GM21360 (cell line): ENCODE data around the gene MOB3A.

Source experiments
- ATAC-seq: cut with Tn5 transposase; IDR thresholded peaks from one replicate; pipeline ENCODE4 v1.9.1; 2021; ENCODE audit warnings: mild to moderate bottlenecking, moderate library complexity; ENCODE audit not compliant: unreplicated experiment

The MOB3A gene

DNA sequence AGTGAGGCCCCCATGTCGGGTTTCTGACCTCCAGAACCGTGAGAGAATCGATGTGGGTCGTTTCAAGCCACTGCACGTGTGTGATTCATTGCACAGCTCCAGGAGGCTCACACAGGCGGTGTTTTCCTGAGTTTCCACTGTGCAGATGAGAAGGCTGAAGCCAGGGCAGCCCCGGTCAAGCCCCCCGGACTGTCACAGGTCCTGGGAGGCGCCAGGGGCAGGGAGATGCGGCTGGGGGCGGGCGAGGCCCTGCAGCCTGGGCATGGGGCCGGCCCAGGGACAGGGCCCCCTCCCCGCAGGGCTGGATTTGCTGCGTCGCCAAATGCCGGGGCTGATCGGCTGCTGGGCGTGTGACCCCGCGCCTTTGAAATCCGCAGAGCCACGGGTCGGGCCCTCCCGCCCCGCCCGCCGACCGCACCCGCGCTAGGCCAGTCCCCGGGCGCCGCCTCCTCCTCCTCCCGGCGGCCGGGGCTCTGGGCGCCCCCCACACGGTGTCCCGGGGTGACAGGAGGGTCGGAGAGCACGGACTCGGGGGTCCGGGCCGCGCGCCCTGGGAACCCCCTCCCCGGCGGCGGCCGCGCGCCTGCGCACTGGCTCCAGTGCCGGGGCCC, 35.1 kb downstream of the MOB3A start:
- peak; percentile 27 for ATAC-seq

DNA sequence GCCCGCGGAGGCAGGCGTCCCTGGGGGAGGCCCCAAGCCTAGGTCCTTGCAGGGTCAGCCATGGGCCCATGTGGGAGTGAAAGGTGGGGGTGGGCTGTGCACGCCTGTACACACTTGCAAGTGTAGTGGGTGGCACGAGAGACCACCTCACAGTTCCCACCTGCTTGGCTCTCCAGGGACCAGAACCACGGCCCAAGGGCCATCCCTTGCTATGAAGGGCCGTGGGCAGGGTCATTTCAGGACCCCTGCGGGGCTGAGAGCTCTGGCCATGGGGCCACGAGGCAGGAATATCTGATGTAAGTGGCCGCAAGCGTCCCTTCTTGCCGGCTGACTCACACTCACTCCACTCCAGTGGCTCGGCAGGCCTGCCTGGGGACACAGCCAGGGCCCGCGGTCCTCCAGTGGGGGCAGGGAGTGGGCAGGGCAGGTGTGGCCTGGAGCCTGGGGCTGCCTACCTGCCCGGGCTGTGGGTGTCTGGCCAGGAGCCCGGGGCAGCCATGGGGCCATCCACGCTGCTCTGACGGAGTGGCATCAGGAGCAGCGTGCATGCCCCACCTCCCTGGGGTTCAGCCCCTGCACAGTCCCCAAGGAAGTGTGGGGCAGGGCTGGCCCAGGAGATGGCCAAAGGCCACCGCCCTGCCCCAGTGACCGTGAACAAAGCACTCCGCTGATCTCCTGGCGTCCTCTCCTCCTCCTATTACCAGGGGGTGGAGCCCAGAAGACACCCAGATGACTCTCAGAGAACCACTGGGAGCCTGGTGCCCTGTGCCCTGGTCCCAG, 36.5 kb downstream of the MOB3A start:
- no peak for ATAC-seq

DNA sequence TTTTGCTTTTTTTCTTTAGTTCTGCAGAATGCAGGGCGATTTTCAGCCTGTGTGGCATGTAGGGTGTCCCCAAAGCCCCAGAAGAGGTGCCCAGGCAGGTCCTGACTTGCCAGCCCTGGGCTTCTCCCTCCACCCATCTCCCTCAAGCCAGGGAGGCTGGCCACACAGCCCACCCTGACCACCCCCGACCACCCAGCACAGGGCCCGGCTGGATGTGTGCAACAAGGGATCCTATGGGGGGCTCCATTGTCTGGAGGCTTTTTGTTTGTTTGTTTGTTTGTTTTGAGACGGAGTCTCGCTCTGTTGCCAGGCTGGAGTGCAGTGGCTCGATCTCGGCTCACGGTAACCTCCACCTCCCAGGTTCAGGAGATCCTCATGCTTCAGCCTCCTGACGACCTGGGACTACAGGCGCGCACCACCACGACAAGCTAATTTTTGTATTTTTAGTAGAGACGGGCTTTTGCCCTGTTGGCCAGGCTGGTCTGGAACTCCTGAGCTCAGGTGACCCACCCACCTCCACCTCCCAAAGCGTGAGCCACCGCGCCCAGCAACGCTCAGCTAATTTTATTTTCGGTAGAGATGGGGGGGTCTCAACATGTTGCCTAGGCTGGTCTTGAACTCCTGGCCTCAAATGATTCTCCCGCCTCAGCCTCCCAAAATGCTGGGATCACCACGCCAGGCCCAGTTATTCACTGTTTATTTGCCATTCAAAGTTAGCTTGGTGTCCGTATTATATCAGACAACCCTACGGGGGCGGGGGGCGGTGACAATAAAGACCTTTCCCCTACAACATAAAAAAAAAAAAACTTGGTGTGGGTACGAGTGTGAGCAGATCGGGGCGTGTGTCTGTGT, 37.3 kb downstream of the MOB3A start:
- ATAC-seq, result no peak

DNA sequence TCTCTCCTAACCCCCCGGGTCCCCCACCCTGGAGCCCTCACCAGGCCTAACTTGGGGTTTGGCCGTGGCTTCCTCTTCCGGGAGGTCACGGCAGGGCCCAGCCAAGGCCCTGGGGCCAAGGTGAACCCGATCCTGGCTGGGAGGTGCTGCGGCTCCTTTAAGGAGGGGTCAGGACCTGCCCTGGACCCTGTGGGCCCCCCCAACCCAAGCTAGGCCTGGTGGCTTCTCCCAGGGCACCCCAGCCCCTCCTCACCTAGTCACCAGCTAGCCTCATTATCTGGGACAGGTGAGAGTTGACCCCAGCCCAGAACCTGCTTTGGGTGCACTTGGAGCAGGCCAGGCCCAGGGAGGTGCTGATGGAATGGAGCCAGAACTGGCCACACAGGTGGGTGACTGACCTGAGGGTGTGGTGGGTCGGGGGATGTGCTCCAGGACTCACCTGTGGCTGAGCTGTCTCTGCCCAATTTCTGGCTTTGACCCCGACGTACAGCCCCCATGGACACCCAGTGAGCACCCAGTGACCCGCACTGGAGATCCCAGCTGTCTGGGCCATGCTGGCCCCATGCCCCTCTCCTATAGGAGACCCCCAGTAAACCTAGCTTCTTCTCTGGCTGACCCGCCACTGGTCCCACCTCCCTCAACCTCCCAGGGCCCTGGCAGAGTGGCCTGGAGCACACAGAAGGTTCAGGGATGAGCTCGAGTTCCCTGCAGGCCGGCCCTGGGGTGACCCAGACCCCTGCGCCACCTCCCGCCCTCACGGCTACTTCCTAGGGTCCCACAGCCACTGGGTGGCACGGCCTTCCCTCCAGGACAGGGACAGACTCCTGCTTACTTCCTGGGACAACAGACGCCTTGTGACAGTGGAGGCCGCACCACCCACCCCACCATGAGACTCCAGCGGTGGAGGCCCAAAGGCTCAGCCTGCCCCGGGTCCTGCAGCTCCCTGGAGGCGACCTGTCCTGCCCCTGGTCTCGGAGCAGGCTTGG, 38.3 kb downstream of the MOB3A start:
- no peak for ATAC-seq

DNA sequence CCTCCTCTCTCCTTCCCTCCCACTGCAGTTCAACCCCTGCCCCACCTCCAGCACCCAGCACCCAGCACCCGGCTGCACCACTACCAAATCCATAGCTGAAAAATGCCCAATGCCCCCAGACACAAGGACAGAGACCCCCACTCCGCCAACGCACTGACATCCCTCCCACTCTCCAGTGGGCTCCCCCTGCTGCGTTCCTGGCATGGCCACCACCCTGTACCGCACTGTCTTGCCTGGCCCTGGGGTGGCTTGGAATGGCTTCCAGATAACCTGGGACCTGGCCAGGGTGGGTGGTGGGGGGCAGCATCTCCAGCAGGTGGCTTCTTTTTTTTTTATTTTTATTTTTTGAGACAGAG, 39.3 kb downstream of the MOB3A start:
- no peak for ATAC-seq

DNA sequence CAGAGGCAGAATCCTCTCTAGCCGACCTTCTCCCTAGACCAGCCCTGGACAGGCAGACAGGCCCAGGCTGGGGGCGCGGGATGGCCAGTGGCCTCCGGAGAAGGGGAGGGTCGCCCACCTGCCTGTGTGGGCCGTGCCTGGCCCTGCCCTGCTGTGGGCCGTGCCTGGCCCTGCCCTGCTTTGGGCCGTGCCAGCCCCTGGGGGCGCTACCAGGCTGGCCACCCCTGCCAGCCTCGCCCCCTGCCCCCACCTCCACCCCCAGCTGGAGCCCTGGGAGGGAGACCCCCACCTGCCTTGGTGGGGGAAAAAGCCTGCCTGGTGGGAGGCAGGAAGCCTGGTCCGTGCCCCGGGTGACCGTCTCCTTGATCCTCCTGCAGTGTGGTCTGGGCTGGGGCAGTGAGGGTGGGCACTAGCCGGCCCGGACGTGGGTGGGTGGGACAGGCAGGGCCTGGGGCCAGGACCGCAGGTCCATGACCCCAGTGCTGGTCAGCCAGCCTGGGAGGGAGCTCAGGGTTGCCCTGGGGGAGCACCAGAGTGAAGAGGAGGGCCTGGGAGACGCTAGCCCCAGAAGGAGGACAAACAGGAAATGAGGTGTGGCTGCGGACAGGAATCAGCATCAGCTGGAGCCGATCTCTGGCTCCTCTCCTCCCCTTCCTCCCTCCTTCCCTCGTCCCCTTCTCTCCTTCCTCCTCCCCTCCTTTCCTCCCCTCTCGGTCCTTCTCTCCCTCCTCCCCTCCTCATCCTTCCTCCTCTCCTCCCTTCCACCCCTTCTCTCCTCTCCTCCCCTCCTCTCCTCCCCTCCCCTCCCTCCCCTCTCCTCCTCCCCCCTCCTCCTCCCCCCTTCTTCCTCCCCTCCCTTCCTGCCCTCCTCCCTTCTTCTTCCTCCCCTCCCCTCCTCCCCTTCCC, 39.9 kb downstream of the MOB3A start:
- ATAC-seq, result no peak

DNA sequence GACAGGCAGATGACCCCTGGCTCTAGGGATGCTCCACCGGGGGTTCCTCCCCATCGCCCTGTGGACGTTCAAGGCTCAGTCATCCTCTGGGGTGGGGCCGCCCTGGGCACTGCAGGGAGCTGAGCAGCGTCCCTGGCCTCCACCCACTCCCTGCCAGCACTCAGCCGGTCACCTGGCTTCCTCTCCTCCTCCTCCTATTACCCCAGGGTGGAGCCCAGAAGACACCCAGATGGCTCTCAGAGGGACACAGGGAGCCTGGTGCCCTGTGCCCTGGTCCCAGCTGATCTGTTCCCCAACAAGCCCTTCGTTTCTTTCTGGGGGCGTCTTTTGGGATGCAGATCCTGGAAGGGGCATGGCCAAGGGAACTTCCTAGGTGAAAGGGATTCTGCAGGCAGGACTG, 41.4 kb downstream of the MOB3A start:
- no peak for ATAC-seq

DNA sequence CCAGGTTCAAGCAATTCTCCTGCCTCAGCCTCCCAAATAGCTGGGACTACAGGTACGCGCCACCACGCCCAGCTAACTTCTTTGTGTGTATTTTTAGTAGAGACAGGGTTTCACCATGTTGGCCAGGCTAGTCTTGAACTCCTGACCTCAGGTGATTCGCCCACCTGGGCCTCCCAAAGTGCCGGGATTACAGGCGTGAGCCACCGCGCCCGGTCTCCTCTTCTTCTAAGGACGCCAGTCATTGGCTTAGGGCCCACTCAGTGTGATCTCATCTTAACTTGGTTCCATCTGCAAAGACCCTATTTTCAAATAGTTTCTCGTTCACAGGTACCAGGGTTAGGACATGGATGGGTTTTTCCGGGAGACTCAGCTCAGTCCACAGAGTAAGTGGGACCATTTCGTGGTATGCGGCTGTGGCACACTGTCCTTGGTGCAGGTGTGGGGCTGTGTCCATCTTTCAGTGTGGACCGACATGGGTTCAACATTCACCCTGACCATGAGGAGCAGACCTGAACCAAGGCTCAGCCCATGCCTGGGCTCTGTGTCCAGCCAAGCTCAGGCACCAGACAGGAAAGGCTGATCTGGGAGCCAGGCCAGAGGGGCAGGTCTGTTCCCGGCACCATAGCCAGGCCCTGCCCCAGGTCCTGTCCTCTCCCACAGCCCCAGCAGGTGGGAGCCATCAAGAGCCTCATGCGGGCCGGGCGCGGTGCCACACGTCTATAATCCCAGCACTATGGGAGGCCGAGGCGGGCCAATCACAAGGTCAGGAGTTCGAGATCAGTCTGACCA, 42.3 kb downstream of the MOB3A start:
- no peak for ATAC-seq

DNA sequence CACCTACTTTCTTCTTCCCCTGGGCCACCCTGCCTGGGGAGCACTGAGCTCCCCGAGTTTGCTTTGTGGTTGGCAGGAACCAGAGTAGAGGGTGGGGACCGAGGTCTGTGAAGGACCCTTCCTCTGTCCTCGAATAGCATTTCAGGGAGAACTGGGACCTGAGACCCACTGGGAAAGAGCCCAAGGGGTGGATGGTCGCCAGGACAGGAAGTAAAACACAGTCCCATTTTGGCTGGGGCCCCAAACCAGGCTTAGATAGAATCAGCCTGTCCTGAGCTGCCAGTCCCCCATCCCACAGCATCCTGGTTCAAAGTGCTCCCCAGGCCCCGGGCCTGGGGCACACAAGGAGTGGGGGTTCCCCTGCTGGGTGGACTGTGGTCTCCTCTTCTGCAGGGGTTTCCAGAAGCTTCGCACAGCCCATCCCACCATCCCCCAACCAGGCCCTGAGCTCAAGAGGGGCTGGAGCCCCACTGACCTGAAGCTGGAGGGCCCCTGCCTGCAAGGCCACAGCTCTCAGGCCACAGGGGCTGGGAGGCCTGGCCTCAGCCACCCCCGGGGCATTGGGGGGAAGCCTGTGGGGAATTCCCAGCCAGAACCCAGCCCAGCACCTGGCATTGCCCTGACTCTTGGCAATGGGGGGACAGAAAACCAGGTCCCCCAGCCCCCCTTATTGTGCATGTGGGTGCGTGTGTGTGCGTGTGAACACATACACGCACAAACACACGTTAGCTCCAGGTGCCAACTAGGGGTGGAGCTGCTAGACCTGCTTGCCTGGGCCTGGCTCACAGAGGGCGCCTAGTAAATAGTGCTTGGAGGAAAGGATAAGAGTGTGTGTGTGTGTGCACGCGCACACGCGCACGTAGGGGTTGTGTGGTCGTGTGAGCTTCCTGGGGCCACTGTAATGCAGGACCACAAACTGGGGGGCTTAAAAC, 44.1 kb downstream of the MOB3A start:
- ATAC-seq, result no peak

DNA sequence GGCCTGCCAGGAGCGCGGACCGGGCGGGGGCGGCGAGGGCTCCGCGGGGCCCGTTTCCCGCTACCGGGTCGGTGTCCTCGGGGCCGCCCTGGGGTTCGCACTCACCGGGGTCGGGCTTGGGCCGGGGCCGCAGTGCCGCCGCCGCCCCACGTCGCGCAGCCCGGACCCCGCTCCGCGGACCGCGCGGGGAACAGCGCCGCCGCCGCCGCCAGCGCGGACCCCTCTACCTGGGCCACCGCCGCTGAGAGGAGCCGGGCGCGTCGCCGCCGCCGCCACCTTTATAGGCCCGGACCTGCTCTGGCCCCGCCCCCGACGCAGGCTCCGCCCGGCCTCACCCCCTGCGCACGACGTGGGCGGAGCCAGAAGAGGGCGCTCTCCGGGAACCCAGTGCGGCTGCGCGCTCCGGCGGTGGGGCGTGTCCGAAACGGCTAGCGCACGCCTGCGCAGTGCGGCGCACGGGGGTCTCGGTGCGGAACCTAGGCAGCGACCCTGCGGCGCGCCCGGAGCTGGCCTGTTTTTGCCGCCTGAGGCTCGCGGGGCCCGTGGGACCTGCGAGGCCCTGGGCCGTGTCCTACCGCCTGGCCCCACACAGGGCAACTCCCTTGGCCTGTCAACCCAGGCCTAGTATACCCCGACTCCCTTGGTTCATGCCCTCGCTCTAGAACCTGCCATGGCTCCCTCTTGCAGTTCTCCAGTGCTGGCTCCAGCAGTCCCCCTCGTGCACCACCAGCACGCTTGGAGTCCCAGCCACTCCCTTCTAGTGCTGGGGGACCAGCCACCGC, 44.9 kb downstream of the MOB3A start, which contains the start of gene MKNK2:
TSS of gene MKNK2 (minus strand) at position 254 of the 782 bp plus-strand sequence. CDS start 393 bp downstream, outside the sequence.
- ATAC-seq, result peak; percentile 40

DNA sequence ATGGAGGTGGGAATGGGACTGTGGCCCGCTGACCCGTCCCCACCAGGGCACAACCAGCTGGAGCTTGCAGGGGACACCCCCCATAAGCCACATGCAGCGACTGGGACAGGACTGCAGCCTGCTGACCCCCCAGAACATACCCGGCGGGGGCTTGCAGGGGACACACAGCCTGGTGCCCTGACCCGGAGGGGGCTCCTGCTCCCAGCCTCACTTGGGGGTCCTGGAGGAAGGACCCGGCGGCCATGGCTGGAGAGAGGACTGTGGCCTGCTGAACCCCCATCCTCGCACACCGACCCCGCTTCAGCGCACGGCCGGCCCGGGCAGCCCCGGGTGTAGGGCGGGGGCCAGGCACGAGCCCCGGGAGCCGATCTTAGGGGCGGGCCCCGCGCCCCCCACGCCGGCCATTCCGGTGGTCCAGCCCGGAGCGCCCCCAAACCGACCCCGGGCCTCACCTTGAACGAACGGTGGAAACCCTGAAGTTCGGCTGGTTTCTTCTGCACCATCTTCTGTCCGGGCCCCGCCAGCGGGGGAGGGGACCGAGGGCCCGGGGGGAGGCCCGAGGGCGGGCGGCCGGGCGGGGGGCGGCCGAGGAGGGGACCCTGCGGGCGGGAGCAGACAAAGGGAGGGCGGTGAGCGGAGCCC, 45.7 kb downstream of the MOB3A start:
- peak; percentile 4 for ATAC-seq

DNA sequence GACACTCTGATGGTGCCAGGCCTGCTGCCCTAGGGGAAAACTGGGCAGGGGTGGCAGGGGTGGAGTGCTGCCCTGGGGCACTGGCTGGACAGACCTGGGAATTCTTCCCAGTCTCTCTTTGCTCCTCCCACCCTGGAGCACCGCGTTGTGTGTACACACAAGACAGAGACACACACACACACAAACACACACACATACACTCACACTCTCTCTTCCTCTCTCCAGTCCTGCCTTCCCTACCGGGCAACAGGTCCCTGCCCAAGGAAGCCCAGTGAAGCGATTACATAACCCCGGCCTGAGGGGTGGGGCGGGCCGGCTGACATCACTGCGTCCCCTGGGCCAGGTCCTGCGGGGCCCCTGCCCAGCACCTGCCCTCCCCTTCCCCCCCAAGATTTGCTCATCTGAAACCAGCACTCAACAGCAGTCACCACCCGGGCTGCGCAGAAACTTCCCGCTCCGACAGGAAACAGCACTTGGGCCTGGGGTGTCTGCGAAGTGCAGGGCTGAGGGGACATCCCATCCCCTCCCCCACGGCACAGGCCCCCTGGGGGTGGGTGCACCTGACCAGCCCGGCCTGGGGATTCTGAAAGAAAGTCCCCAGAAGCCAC, 46.3 kb downstream of the MOB3A start:
- peak; percentile 6 for ATAC-seq

DNA sequence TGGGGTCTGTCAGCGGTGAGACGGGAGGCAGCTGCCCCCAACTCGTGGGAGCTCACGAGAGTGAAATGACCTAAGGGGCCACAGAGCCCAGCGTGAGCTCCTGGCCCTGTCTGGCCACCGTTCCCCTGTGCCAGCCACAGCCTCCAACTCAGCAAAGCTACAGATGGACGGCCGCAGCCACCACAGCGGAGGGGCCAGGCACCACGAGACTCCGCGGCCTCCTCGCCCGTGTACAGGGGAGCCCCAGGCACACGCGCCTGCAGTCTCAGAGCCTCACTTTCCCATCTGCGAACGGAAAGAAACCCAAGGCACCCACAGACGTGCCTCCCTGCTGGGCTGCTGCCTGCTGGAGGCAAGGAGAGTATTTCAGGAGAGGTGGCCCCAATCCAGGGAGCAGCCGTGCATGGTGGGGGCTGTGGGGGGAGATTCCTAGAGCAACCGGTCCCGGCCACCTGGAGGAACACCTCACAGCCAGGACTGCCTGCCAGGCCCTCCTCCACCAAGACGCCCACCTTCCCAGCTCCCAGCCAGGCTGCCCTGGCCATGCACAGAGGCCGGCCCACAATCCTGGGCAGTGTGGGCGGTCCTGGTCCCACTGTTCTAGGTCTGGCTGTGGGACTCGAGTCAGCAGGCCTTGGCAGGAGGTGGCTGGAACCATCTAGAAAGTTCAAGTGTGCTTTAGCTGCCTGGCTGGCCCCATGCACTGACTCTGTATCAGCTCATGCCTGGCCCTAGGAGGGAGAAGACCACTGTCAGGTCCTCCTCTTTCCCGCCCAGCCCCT, 47.0 kb downstream of the MOB3A start:
- no peak for ATAC-seq

DNA sequence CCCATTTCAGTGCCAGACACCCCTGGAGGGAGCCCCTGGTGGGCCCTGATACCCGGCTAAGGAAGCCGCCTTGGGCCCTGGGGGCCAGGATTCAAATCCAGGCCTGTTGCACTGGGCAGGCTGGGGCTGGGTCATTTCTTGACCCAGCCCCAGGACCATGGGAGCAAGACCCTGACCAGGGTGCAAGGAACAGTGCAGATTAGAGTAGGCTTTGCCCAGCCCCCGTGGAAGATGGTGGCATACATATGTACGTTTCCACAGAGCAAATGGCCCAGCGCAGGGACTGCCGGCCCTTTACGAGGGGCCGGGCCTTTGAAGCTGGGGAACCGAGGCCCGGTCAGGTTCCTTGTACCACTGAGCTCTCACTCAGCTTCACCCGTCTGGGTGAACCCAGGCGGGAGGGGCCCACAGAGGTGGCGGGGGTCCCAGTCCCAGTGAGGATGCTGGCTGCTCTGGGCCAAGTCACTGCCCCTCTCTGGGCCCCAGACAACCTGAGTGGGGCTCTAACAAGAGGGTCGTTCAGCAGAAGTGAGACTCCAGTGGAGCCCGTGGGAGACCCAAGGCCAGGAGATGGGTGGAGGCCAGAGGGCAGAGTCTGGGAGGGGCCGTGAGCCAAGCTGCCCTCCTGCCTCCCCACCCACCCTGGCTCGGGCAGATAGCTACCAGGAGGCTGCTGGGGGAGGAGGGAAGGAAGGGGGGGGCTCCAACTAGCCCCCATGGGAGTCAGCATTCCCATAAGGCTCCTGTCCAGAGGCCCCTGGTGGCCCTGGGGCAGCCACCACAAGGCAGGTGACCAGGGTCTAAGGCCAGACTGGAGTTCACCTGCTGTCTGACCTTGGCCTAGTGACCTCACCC, 47.8 kb downstream of the MOB3A start:
- no peak for ATAC-seq
